Measurements from ENCODE around the gene PLEKHA8.

- TF ChIP-seq POLR2AphosphoS5 (IDR thresholded peaks at IDR 0.05; ENCODE audit: low read depth, low read length) (no peak), REST (IDR thresholded peaks at IDR 0.05; ENCODE audit: insufficient read depth in 1 of 2, low read depth in 2 of 2, low read length in 2 of 2) (no peak), TAF1 (IDR thresholded peaks at IDR 0.05; ENCODE audit: borderline replicate concordance, insufficient read depth, low read length) (no peak), FOXP2 (optimal IDR thresholded peaks at IDR 0.05; ENCODE audit: borderline replicate concordance, extremely low read depth, extremely low read length, insufficient read depth) (no peak)
These were observed 18.0 kb downstream of the PLEKHA8 start for GRCh38 chr7:30046127-30046770.
